Esophagus muscularis mucosa (tissue), 4 donors: ENCODE measurements around the gene CLCNKA. TPM values are rescaled to one million over a fixed set of nuclear protein-coding genes. Genes with fewer than 3 reads are reported as not detected.

Experiments
- DNase-seq: peaks from one replicate; pipeline ENCODE4 v3.0.0-alpha.2; 2017; ENCODE audit errors: extremely low spot score
- H3K27ac ChIP-seq, 4 donors: fragments of 200-600 bp; sonication (generic); replicated peaks in 1 of 4; 1 replicate in 3 of 4; 2 replicates in 1 of 4; pipeline ENCODE4 v1.5.1; 2016 to 2019; ENCODE audit warnings: mild to moderate bottlenecking in 1 of 4
- H3K27me3 ChIP-seq, 4 donors: fragments of 200-600 bp; sonication (generic); one replicate each; pipeline versions ENCODE4 v1.5.1 to v1.6.0; 2016 to 2019
- H3K36me3 ChIP-seq, 4 donors: fragments of 200-600 bp; sonication (generic); one replicate each; pipeline ENCODE4 v1.5.1; 2016 to 2019
- H3K4me1 ChIP-seq, 4 donors: fragments of 200-600 bp; sonication (generic); one replicate each; pipeline ENCODE4 v1.5.1; 2016 to 2019
- H3K4me3 ChIP-seq, 4 donors: fragments of 200-600 bp; sonication (generic); 1 replicate in 2 of 4; 2 replicates in 2 of 4; pipeline ENCODE4 v1.5.1; 2016 to 2019; ENCODE audit warnings: mild to moderate bottlenecking in 4 of 4, moderate library complexity in 1 of 4
- H3K9me3 ChIP-seq, 4 donors: fragments of 200-600 bp; sonication (generic); 1 replicate in 3 of 4; 2 replicates in 1 of 4; pipeline ENCODE4 v1.5.1; 2016 to 2019
- CTCF ChIP-seq, 3 experiments: fragments of 200-600 bp in 2 of 3; fragments of 450-650 bp in 1 of 3; sonication (generic) in 2 of 3; IDR thresholded peaks; one replicate each; pipeline ENCODE4 v1.5.1; 2017 to 2019; ENCODE audit warnings: antibody characterized with exemption in 3 of 3, mild to moderate bottlenecking in 2 of 3, moderate library complexity in 1 of 3
- EP300 ChIP-seq: sonication (generic); formaldehyde crosslinking; IDR thresholded peaks from one replicate; pipeline ENCODE4 v1.6.1; 2017; ENCODE audit warnings: antibody characterized with exemption
- POLR2A ChIP-seq: fragments of 450-650 bp; IDR thresholded peaks from one replicate; pipeline ENCODE4 v1.6.1; 2017; ENCODE audit warnings: antibody characterized with exemption, moderate library complexity, mild to moderate bottlenecking, low read depth
- POLR2AphosphoS5 ChIP-seq, 2 donors: sonication (generic); formaldehyde crosslinking; IDR thresholded peaks; one replicate each; pipeline ENCODE4 v1.6.1; 2017; ENCODE audit warnings: antibody characterized with exemption in 2 of 2
- WGBS: methylation state at CpG from one replicate; pipeline ENCODE4 v1.1.5; 2018; 5-methylcytosine and 5-hydroxymethylcytosine counted together
- intact Hi-C: fragments of 100-400 bp; cut with DNase I; formaldehyde crosslinking; loops from one replicate; pipeline ENCODE4 v1.15.1; 2023
- total RNA-seq, 4 donors: library from RNA; depleted of rRNA; stranded (reverse); fragments of >200 nt; gene quantifications; one replicate each; pipeline versions ENCODE4 v1.1.0 to v1.2.1, GENCODE V29; 2016

CLCNKA gene
- total RNA-seq, 4 donors from 2014 or later = 0.17 to 0.42 (median 0.33) TPM; not detected in 1

GRCh38 chr1:16006010-16006409 lies 15.8 kb upstream of the CLCNKA start:
- H3K4me1 ChIP-seq = peaks cover 0 to 3% (median 0%) of the 10 kb centered on the region in 4 donors
- no peaks in the 10 kb centered on the region for H3K27me3 ChIP-seq
- no peaks in the 10 kb centered on the region for H3K36me3 ChIP-seq
- intact Hi-C loops = no loop called here
- WGBS = 86% methylated on average over 11 of the region's 11 CpGs
- H3K9me3 ChIP-seq = no peaks in the 10 kb centered on the region
- TF ChIP-seq EP300 = no peak
- no peak for TF ChIP-seq CTCF (IDR thresholded peaks at IDR 0.05)
- TF ChIP-seq POLR2AphosphoS5 (IDR thresholded peaks at IDR 0.05) = no peak
- TF ChIP-seq POLR2A = no peak
- H3K4me3 ChIP-seq = no peak overlapping the region
- DNase-seq = no peak
- no peak overlapping the region for H3K27ac ChIP-seq

GRCh38 chr1:16006552-16007485 lies 15.0 kb upstream of the CLCNKA start:
- intact Hi-C loops = no loop called here
- WGBS = 73% methylated on average over 9 of the region's 9 CpGs

GRCh38 chr1:16007671-16008341 lies 14.0 kb upstream of the CLCNKA start:
- Histone ChIP-seq H3K4me1 (peaks cover 5 to 9% (median 7%) of the 10 kb centered on the region in 4 donors), H3K4me3 (no peak overlapping the region), H3K27me3 (no peaks in the 10 kb centered on the region), H3K36me3 (no peaks in the 10 kb centered on the region), H3K9me3 (no peaks in the 10 kb centered on the region), H3K27ac (no peak overlapping the region)
- TF ChIP-seq CTCF (IDR thresholded peaks at IDR 0.05) = no peak
- TF ChIP-seq POLR2A = no peak
- TF ChIP-seq EP300 = no peak
- no peak for TF ChIP-seq POLR2AphosphoS5 (IDR thresholded peaks at IDR 0.05)
- DNase-seq = no peak
- 86% methylated on average over 6 of the region's 6 CpGs for WGBS
- intact Hi-C loops = loop anchor here (2.0 kb wide), 1 partner anchor 49 kb away; no protein-coding TSS in a partner anchor

More at GRCh38 chr1:16006552-16007485, 15.0 kb upstream of the CLCNKA start:
- H3K27ac ChIP-seq = no peak overlapping the region
- TF ChIP-seq EP300 (no peak), CTCF (IDR thresholded peaks at IDR 0.05) (no peak), POLR2AphosphoS5 (IDR thresholded peaks at IDR 0.05) (no peak), POLR2A (no peak)
- H3K4me1 ChIP-seq = peaks cover 0 to 3% (median 0%) of the 10 kb centered on the region in 4 donors
- H3K4me3 ChIP-seq = no peak overlapping the region
- no peaks in the 10 kb centered on the region for H3K9me3 ChIP-seq
- no peak for DNase-seq
- no peaks in the 10 kb centered on the region for H3K36me3 ChIP-seq
- no peaks in the 10 kb centered on the region for H3K27me3 ChIP-seq

- Histone ChIP-seq H3K36me3 (no peaks in the 10 kb centered on the region), H3K4me3 (no peak overlapping the region), H3K4me1 (peaks cover 18 to 22% (median 19%) of the 10 kb centered on the region in 4 donors), H3K27me3 (no peaks in the 10 kb centered on the region), H3K9me3 (no peaks in the 10 kb centered on the region), H3K27ac (no peak overlapping the region)
- DNase-seq = peak; percentile 95
- intact Hi-C loops = loop anchor here (1.0 to 2.0 kb wide), 2 partner anchors 23 to 48 kb away; no protein-coding TSS in a partner anchor
- 0% methylated on average over 3 of the region's 4 CpGs for WGBS
- TF ChIP-seq EP300 (no peak), POLR2AphosphoS5 (IDR thresholded peaks at IDR 0.05) (peak in 1 of 2 donors; percentile 35), CTCF (IDR thresholded peaks at IDR 0.05) (peak; percentile 97 to 99 (median 99)), POLR2A (no peak)
Observed at GRCh38 chr1:16009030-16009460, 12.8 kb upstream of the CLCNKA start.
